ENCODE results near the gene CD3G. TPM values are rescaled to one million over a fixed set of nuclear protein-coding genes. Genes with fewer than 3 reads are reported as not detected.
A peak's percentile ranks its signal among the peaks of the same experiment; 100 is the strongest.

The CD3G gene
- total RNA-seq, 2 donors from 2014 or later = 1.6 to 2.0 TPM

- no peaks in the 10 kb centered on the region for H3K27me3 ChIP-seq
- intact Hi-C loops (cut with DNase I) = no loop called here
- no peaks in the 10 kb centered on the region for H3K4me1 ChIP-seq
- no peak overlapping the region for H3K9ac ChIP-seq (ENCODE audit: low read depth in 2 of 2, low read length in 2 of 2)
- no peaks in the 10 kb centered on the region for H3K36me3 ChIP-seq
- no peak overlapping the region for H3K27ac ChIP-seq
- H3K9me3 ChIP-seq = no peaks in the 10 kb centered on the region
- no peak for TF ChIP-seq CTCF (IDR thresholded peaks at IDR 0.05)
- no peak for DNase-seq
- H3K4me3 ChIP-seq = peak overlapping the region; percentile 2
These were observed 3.7 kb upstream of the CD3G start for GRCh38 chr11:118340449-118340848.

- TF ChIP-seq CTCF (IDR thresholded peaks at IDR 0.05) = no peak
- DNase-seq = no peak
- intact Hi-C loops (cut with DNase I) = no loop called here
- H3K9ac ChIP-seq (ENCODE audit: low read depth in 2 of 2, low read length in 2 of 2) = no peak overlapping the region
- H3K4me3 ChIP-seq = peak overlapping the region; percentile 9
- H3K36me3 ChIP-seq = no peaks in the 10 kb centered on the region
- H3K27ac ChIP-seq = no peak overlapping the region
- no peaks in the 10 kb centered on the region for H3K27me3 ChIP-seq
- H3K4me1 ChIP-seq = no peaks in the 10 kb centered on the region
- H3K9me3 ChIP-seq = no peaks in the 10 kb centered on the region
These were observed 2.9 kb upstream of the CD3G start for GRCh38 chr11:118341261-118341660.

- Histone ChIP-seq H3K9ac (ENCODE audit: low read depth in 2 of 2, low read length in 2 of 2) (peak overlapping the region in 1 of 2 donors; percentile 47), H3K36me3 (no peaks in the 10 kb centered on the region), H3K27me3 (no peaks in the 10 kb centered on the region), H3K27ac (no peak overlapping the region), H3K9me3 (no peaks in the 10 kb centered on the region), H3K4me3 (peak overlapping the region; percentile 9), H3K4me1 (no peaks in the 10 kb centered on the region)
- no peak for TF ChIP-seq CTCF (IDR thresholded peaks at IDR 0.05)
- DNase-seq = no peak
- intact Hi-C loops (cut with DNase I) = no loop called here
These were observed 2.2 kb upstream of the CD3G start for GRCh38 chr11:118341815-118342489.

- no peak for TF ChIP-seq CTCF (IDR thresholded peaks at IDR 0.05)
- H3K36me3 ChIP-seq = no peaks in the 10 kb centered on the region
- H3K4me1 ChIP-seq = no peaks in the 10 kb centered on the region
- H3K27ac ChIP-seq = peak within 1 kb of the TSS; percentile 40
- DNase-seq = no peak
- no peaks in the 10 kb centered on the region for H3K27me3 ChIP-seq
- peak within 1 kb of the TSS; percentile 9 for H3K4me3 ChIP-seq
- H3K9me3 ChIP-seq = no peaks in the 10 kb centered on the region
- H3K9ac ChIP-seq (ENCODE audit: low read depth in 2 of 2, low read length in 2 of 2) = peak within 1 kb of the TSS in 1 of 2 donors; percentile 47
- intact Hi-C loops (cut with DNase I) = no loop called here
These were observed 1.5 kb upstream of the CD3G start, which contains the start of gene CD3D for GRCh38 chr11:118342503-118343161. Gene CD3D, minus strand, starts transcription at chr11:118342705. Its CDS starts 98 bp downstream, at chr11:118342607.

- no peaks in the 10 kb centered on the region for H3K4me1 ChIP-seq
- no peak for DNase-seq
- no peaks in the 10 kb centered on the region for H3K36me3 ChIP-seq
- no peak overlapping the region for H3K4me3 ChIP-seq
- H3K9ac ChIP-seq (ENCODE audit: low read depth in 2 of 2, low read length in 2 of 2) = no peak overlapping the region
- TF ChIP-seq CTCF (IDR thresholded peaks at IDR 0.05) = no peak
- H3K27ac ChIP-seq = peak overlapping the region; percentile 25
- H3K27me3 ChIP-seq = no peaks in the 10 kb centered on the region
- intact Hi-C loops (cut with DNase I) = no loop called here
- no peaks in the 10 kb centered on the region for H3K9me3 ChIP-seq
These were observed 896 bp upstream of the CD3G start for GRCh38 chr11:118343248-118343647.

Measured in colonic mucosa (tissue), 4 donors.